ENCODE data around the gene HNRNPA0.
A peak's percentile ranks its signal among the peaks of the same experiment; 100 is the strongest.

HNRNPA0 gene

DNA sequence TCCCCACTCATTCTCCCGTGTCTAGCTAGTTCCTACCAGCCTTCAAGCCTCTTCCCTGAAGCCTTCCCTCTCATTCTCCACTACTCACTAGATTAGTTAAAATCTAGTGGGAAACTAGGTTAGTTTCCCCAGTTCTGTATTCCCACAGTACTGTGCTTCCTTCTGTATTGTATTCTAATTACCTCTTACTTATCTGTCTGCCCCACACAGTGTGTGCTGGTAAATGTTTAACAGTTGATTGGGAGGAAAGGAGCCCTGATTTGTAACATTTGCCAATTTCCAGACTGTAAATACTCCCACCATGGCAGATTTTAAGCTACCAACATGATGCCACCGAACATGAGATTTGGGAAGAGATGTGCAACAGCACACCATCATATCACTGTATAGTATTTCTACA lies 26.5 kb downstream of the HNRNPA0 start:
- DNase-seq (ENCODE audit: low spot score) = no peak

DNA sequence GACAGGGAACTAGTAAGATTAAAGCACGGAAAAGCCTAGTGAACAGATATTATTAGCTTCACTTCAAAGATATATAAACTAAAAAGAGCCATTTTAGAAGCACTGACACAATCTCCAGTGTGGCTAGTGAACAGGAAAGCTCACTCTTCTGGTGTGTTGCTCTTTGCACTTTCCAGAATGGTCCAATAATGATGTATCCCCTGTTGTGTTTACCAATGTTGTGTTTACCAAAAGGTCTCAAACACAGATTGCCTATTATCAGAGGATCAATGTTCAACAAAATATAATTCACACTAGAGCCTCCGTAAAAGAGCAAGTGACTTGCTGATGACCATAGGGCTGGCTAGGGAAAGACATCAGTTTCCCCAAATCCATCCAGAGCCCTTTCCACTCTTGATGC lies 29.9 kb downstream of the HNRNPA0 start:
- no peak for DNase-seq (ENCODE audit: low spot score)

- no peak for DNase-seq (ENCODE audit: low spot score)
These were observed 35.6 kb downstream of the HNRNPA0 start for GRCh38 chr5:137718611-137719010.

GRCh38 chr5:137716337-137716736 lies 37.8 kb downstream of the HNRNPA0 start:
- no peak for DNase-seq (ENCODE audit: low spot score)

- no peak for DNase-seq (ENCODE audit: low spot score)
These were observed 38.7 kb downstream of the HNRNPA0 start for GRCh38 chr5:137715456-137715855.

GRCh38 chr5:137714946-137715345 lies 39.2 kb downstream of the HNRNPA0 start:
- DNase-seq (ENCODE audit: low spot score) = no peak

DNA sequence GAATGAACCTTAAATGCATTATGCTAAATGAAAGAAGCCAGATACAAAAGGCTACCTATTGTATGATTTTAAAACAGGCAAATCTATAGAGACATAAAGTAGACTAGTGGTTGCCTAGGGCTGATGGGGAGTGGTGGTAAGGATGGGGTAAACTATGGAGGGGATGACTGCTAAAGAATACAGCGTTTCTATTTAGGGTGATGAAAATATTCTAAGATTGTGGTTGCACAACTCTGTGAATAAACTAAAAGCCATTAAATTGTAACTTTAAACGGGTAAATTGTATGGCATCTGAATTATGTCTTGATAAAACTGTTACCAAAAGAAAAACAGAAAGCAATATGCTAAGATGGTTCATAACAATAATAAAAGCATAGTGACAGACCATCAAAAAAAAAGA lies 39.7 kb downstream of the HNRNPA0 start:
- no peak for DNase-seq (ENCODE audit: low spot score)

DNA sequence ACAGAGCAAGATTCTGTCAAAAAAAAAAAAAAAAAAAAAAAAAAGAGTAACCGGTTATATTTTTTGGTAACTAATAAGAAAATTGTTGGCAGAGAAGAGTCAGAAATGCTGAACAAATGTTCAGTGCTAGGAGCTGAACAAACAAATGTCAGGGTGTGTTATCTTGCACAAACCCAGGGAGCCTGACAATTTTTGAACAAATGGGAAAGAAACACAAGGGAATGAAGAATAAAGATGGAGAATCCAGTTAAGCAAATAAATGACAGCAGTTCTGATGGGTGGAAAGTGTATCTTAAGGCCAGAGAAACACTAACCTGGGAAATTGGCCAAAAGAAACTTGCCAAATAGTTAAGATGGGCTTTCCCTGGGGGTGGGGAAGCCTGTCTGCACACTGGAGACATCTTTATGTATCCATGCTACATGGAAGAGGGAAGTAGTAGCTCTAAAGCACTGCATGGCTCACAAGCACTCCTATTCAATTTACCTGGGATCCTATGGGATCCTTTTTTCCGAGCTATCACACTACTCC lies 42.0 kb downstream of the HNRNPA0 start:
- DNase-seq (ENCODE audit: low spot score) = no peak

DNA sequence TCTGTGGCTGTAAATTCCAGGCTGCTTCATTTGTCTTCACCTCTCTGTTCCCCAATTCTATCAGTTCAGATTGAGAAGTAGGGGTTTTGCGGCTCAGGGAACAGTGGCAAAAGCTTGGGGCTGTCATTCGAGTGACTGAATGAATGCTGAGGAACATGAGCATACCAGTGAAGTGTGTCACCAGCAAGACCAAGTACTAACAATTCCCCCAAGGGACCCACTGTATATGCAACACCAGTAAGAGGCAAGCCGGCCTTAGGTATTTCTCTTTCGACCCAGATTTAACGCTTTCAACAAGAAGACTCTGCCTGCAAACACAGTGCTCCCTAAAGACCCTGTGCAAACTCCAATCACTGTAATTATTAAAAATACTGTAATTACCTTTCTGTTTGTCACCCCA lies 44.1 kb downstream of the HNRNPA0 start:
- no peak for DNase-seq (ENCODE audit: low spot score)

- no peak for DNase-seq (ENCODE audit: low spot score)
These were observed 45.2 kb downstream of the HNRNPA0 start for GRCh38 chr5:137708796-137709559.

DNA sequence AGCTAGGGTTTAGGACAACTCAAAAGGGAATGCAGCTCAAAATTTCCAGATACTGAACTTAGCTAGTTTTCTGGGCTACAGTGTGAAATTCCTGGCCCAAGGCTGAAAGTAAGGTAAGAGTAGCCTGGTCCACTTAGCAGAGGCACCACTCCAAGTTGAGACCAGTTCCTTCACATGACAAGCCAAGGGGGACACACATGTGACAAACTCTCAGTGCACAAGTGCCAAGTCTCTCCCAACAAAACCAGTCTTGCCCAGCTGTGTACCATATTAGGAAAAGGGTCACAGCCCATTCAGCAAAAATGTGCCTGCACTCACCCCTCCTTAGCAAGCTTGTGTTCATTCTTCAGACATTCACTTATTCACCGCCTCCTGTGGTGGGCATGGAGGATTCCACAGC lies 46.1 kb downstream of the HNRNPA0 start:
- no peak for DNase-seq (ENCODE audit: low spot score)

DNA sequence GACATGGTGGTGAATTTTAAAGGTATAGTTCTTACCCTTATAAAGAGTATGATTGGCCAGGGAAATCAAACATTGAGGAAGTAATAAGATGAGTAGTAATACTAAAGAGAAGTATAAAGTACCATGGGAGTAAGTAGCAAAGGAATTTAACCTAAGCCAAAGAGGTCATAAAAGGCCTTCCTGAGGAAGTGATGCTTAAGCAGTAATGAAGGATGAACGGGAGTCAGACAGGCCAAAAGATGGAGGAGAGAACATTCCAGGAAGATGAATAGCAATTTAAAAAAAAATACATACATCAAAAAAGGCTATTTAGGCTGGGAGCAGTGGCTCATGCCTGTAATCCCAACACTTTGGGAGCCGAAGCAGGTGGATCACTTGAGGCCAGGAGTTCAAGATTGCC lies 47.3 kb downstream of the HNRNPA0 start:
- no peak for DNase-seq (ENCODE audit: low spot score)

DNA sequence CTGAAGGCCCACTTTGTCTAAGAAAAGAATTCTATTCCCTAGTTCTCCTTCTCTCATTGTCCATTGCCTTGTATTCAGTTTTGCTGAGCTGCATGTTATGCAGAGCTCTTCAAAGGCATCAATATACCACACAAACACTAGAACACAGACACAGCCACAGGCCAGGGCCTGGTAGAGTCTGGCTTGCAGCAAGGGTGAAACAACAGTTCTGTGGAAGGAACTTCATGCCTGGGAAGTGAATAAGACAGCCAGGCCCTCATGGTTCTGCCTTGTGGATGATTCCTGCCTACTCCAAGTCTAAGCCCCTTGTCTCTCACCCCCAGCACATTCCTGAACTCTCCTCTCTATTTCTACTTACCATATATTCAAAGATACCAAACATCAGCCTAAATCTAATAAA lies 49.1 kb downstream of the HNRNPA0 start:
- no peak for DNase-seq (ENCODE audit: low spot score)

DNA sequence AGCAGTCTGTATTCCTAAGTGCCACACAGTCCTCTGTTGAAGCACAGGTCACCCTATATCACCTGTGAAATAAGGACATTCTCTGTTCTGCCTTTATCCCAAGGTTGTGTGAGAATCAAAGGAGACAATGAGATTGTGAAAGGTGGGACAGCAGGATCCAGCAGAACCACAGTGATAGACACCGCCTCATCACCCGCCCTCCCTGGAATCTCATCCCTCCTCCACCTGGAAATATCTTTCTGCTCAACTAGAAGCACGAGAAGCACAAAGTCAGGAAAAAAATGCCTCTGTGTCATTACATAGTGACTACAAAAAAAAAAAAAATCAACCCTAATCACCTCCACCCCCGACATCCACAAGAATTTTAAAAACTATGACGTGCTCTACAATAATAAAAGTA lies 50.6 kb downstream of the HNRNPA0 start:
- peak; percentile 50 for DNase-seq (ENCODE audit: low spot score)

GRCh38 chr5:137700282-137700680 lies 53.9 kb downstream of the HNRNPA0 start:
- DNase-seq (ENCODE audit: low spot score) = no peak

DNA sequence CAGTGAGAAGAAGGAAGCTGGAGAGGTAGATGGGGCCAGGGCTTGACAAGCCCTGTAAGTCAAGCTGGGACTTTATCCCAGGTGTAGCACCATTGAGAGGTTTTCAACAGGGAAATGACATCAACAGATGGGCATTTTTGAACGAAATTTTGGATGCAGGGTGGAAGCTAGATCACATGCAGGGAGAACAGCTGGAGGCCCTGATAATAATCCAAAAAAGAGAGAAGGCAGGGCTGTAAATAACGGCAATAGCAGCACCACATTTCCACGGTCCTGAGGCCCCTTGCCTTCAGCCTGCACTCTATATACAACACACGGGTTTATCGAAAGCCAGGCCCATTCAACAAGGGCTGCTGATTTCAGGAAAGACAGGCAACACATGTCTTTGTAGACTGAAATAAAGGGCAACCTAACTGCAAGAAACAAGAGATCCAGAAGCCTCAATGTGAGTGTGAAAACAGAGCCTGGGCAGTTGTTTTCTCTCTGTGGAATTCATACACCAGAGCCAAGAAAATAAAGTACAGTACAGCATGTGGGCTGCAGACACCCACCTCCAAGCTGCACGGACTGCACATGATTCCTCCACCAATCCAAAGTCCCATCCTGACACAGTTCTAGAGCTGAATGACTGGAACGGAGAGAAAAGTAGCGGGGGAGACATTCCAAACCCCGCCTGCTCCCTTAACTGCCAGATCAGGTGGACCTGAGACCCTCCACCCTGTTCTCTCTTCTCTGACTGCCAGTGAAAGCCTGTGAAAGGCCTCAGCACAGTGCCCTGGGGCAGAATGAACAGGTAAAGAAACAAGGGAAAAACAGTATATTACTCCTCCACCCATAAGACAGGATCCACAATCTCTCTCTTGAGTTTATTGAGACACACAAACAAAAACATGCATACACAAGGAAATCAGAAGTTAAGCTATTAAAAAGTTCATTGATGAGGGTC lies 54.6 kb downstream of the HNRNPA0 start:
- no peak for DNase-seq (ENCODE audit: low spot score)

DNA sequence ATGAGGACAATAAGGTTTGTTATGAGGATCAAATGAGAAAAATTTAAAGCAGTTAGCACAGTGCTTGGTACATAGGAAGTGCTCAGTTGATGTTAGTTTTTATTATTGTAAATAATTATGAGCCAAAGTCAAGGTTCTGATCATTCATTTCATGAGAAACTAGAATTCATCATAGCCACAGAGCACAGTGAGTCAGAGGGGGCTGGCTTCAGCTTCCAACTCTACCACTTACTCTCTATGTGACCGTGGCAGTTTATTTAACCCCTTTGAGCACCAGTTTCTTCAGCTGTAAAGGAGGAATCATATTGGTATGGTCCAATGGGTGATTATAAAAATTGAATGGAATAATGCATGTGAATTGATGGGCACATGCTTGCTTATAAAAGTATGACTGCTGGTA lies 57.7 kb downstream of the HNRNPA0 start:
- DNase-seq (ENCODE audit: low spot score) = no peak

DNA sequence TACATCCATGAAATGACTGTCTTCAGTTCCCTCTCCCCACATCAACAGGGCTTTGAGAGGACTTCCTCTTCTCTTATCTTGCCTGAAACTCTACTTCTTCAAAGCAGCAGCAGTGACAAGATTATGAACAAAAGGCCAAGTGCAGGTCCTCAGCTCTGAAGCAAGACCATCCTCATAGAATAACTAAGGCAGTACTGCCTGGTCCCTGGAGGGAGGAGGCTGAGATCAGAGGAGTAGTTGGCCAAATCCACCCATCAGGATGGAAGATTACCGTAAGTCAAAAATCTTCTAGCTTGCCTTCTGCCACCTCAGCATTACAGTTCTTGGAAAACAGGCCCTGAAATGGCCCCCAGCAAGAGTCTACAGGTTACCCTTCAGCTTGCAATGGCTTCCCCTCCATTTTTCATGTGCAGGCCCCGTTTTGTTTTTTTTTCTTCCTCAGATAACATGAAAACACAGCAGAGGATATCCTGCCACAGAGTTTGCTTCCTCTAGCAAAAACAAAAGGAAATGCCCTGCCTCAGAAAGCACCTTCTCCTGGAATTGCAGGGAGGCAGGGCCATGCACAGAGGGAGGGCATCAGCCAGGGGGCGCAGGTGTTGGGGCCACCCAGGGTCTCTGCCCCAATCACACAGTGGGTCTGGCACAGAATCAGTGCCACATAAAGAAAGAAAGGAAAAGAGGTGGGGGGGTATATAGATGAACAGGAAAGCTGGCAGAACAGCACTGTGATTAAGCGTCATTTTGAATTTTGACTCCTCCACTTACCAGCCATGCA lies 58.3 kb downstream of the HNRNPA0 start:
- DNase-seq (ENCODE audit: low spot score) = no peak
